Activated T-helper 17 cell treated with anti-CD3 and anti-CD28 coated beads, Interleukin-2, amount 50 U/mL, for 72 hours (primary cell): ENCODE results near the gene C11orf54. TPM values are rescaled to one million over a fixed set of nuclear protein-coding genes. Genes with fewer than 3 reads are reported as not detected.
"Not testable (repeated sequence)": the region's sequence is repeated elsewhere in the genome, so short reads cannot be mapped to it uniquely, and the experiment has no call there.

Source experiments
- ATAC-seq: fragments of 150-1000 bp; cut with Tn5 transposase; replicated peaks from 2 replicates; pipeline ENCODE4 v1.10.0; 2021; ENCODE audit warnings: mild to moderate bottlenecking, moderate library complexity
- H3K27ac Mint-ChIP-seq: one replicate; pipeline ENCODE4 v1.8.0; 2022; ENCODE audit warnings: mixed read lengths
- H3K27me3 Mint-ChIP-seq: one replicate; pipeline ENCODE4 v1.8.0; 2022; ENCODE audit warnings: mixed read lengths
- H3K36me3 Mint-ChIP-seq: one replicate; pipeline ENCODE4 v1.8.0; 2022; ENCODE audit warnings: low read depth, mild to moderate bottlenecking, mixed read lengths
- H3K4me1 Mint-ChIP-seq: one replicate; pipeline ENCODE4 v1.8.0; 2022; ENCODE audit warnings: mixed read lengths
- H3K4me3 Mint-ChIP-seq: one replicate; pipeline ENCODE4 v1.8.0; 2022; ENCODE audit warnings: mild to moderate bottlenecking, mixed read lengths
- H3K9me3 Mint-ChIP-seq: one replicate; pipeline ENCODE4 v1.8.0; 2022; ENCODE audit warnings: mixed read lengths
- total RNA-seq, 2 donors: library from RNA; stranded (reverse); gene quantifications; one replicate each; pipeline ENCODE4 v1.2.3, GENCODE V29; 2022

Gene C11orf54
- total RNA-seq, 2 donors from 2014 or later, result 27.2 to 51.7 TPM

DNA sequence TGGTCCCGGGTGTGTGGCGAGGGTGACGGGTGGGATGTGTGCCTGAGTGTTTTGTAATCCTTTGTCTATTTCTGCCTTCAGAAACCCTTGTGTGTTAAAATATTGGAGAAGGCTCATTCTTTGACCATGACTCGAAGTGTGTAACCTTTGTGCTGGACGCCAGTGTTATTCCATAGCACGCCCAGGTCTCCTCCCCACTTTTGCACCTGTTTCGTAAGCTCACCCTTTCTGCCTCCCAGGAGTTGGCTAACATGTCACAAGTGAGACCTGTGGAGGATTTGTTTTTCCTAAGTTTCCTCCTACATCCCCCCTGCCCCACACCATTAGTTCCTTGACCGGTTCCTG, 382 bp downstream of the C11orf54 start:
- H3K9me3 Mint-ChIP-seq, result no peaks in the 10 kb centered on the region
- H3K27me3 Mint-ChIP-seq, result no peaks in the 10 kb centered on the region
- peaks cover 20% of the 10 kb centered on the region for H3K4me1 Mint-ChIP-seq
- peak overlapping the region; percentile 96 for H3K4me3 Mint-ChIP-seq
- peak; percentile 16 for ATAC-seq
- peaks cover 66% of the 10 kb centered on the region for H3K36me3 Mint-ChIP-seq
- H3K27ac Mint-ChIP-seq, result peak overlapping the region; percentile 99

DNA sequence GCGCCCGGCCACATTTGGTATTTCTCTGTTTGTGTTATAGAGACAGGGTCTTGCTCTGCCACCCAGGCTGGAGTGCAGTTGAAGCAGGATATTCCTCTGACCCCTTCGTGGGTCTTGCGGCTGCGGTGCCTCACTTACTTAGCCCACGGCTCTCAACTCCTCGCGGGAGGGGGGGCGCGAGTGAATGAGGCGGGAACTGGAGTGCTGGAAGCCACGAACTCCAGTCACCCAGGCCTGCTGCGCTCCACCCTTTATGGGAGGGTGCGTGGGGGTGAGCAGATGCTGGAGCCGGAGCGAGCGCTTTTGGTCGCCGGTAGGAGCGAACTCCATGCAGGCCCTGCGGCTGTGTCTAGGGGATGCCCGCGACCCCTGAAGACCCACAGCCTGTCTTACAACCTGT, 1.8 kb downstream of the C11orf54 start:
- Mint-ChIP-seq H3K4me1 (peaks cover 12% of the 10 kb centered on the region), H3K36me3 (peaks cover 58% of the 10 kb centered on the region), H3K27ac (no peak overlapping the region), H3K9me3 (no peaks in the 10 kb centered on the region), H3K27me3 (no peaks in the 10 kb centered on the region), H3K4me3 (peak overlapping the region; percentile 96)
- no peak for ATAC-seq

DNA sequence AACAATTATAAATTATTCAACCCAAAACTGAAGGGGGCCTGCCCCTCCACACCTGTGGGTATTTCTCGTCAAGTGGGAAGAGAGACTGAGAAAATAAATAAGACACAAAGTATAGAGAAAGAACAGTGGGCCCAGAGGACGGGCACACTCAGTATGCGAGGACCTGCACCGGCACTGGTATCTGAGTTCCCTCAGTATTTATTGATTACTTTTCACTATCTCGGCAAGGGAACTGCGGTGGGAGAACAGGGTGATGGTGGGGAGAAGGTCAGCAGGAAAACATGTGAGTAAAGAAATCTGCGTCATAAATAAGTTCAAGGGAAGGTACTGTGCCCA, 3.2 kb downstream of the C11orf54 start:
- no peak overlapping the region for H3K4me3 Mint-ChIP-seq

DNA sequence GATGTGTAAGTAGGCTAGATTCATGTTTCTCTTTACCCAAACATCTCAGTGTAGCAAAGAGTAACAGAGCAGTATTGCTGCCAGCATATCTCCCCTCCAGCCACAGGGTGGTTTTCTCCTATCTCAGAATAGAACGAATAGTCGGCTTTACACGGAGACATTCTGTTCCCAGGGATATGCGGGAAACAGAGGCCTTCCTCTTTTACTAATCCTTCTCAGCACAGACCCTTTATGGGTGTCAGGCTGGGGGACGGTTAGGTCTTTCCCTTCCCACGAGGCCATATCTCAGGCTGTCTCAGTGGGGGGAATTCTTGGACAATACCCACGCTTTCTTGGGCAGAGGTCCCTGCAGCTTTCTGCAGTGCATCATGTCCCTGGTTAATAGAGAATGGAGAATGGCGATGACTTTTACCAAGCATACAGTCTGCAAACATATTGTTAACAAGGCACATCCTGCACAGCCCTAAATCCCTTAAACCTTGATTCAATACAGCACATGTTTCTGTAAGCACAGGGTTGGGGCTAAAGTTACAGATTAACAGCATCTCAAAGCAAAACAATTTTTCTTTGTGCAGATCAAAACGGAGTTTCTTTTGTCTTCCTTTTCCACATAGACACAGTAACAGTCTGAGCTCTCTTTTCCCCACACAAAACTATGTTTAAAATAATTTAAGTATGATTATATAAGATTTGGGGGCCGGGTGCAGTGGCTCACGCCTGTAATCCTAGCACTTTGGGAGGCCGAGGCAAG, 3.7 kb downstream of the C11orf54 start:
- not testable (repeated sequence) for H3K9me3 Mint-ChIP-seq, H3K4me3 Mint-ChIP-seq, H3K27ac Mint-ChIP-seq, H3K4me1 Mint-ChIP-seq, H3K27me3 Mint-ChIP-seq, ATAC-seq
- peaks cover 53% of the 10 kb centered on the region for H3K36me3 Mint-ChIP-seq

More for the DNA sequence above, 3.2 kb downstream of the C11orf54 start:
- no peaks in the 10 kb centered on the region for H3K9me3 Mint-ChIP-seq
- no peak for ATAC-seq
- H3K4me1 Mint-ChIP-seq, result peaks cover 5% of the 10 kb centered on the region
- H3K27me3 Mint-ChIP-seq, result no peaks in the 10 kb centered on the region
- peaks cover 53% of the 10 kb centered on the region for H3K36me3 Mint-ChIP-seq
- H3K27ac Mint-ChIP-seq, result no peak overlapping the region

DNA sequence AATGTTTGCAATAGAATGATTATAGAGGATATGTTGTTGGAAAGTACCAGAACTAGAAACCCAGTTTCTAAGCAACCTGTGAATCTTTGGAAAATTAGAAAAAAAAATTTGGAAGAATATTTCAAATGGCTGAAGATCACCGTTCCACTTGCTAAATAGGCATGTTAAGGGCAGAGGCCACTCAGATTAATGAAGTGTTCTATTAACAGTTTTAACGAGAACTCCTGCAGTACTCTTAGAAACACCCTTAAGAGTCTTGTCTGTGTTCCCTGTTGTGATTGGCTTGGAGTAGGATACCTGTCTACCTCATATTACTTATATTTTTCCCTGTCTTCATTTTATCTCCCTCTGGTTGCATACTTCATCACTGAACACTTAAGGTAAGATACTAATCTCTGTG, 4.6 kb downstream of the C11orf54 start:
- Mint-ChIP-seq H3K4me3 (no peak overlapping the region), H3K27ac (no peak overlapping the region), H3K9me3 (no peaks in the 10 kb centered on the region), H3K36me3 (peaks cover 52% of the 10 kb centered on the region), H3K27me3 (no peaks in the 10 kb centered on the region), H3K4me1 (peaks cover 5% of the 10 kb centered on the region)
- no peak for ATAC-seq

DNA sequence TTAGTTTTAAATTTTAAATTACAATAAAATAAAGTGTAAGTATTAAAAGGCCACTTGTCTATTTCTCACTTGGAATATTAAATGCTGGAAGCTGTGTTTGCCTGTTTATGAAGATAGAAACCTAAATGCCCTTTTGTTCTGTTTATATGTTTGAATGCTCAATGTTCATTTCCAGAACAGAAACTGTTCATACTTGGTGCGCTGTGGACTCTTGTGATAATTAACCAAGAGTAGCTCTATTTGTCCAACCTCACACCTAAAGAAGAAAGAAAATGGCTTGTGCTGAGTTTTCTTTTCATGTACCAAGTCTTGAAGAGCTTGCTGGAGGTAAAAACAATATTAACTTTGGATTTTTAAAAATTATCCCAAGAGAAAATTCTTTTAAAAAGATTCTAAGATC, 5.7 kb downstream of the C11orf54 start:
- Mint-ChIP-seq H3K4me1 (peaks cover 6% of the 10 kb centered on the region), H3K36me3 (peaks cover 44% of the 10 kb centered on the region), H3K27me3 (no peaks in the 10 kb centered on the region), H3K9me3 (no peaks in the 10 kb centered on the region), H3K27ac (no peak overlapping the region), H3K4me3 (no peak overlapping the region)
- no peak for ATAC-seq

DNA sequence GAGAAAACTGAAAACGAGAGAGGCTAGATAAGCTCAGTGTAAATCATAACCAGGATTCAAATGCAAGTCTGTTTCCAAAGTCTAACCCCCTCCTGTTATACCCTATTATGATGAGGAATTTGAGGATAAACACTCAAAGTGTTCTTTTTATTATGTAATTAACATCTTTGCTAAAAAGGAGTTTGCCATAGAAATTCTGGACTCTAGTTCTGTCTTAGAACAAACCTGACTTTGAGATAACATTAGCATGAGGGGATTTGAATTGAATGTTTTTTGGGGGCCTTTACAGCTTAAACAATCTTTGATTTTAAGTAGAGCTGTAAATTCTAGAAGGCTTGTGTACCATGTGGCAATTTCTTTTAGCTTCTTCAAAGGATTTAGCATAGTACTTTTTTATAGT, 9.5 kb downstream of the C11orf54 start:
- H3K36me3 Mint-ChIP-seq, result peaks cover 62% of the 10 kb centered on the region
- no peaks in the 10 kb centered on the region for H3K27me3 Mint-ChIP-seq
- no peak for ATAC-seq
- H3K4me3 Mint-ChIP-seq, result no peak overlapping the region
- H3K4me1 Mint-ChIP-seq, result peaks cover 4% of the 10 kb centered on the region
- no peaks in the 10 kb centered on the region for H3K9me3 Mint-ChIP-seq
- no peak overlapping the region for H3K27ac Mint-ChIP-seq

DNA sequence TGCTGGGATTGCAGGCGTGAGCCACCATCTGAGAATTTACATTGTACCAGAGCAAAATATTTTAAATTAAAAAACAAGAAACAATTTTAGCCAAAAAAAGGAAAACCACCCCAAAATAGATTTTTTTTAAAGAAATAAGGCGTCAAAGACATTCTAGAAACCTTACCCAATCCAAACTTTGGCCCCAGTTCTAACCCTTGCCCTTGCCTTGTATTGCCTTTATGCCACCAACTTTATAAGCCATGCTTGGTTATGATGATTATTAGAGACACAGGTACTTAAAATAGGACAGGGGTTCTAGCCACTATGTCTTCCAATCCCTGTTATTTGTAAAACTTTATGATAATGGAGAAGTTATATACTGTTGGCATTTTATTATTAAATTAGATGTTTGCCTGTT, 11.8 kb downstream of the C11orf54 start:
- peaks cover 75% of the 10 kb centered on the region for H3K36me3 Mint-ChIP-seq
- H3K27me3 Mint-ChIP-seq, result no peaks in the 10 kb centered on the region
- H3K4me3 Mint-ChIP-seq, result no peak overlapping the region
- H3K27ac Mint-ChIP-seq, result no peak overlapping the region
- ATAC-seq, result no peak
- peaks cover 4% of the 10 kb centered on the region for H3K4me1 Mint-ChIP-seq
- no peaks in the 10 kb centered on the region for H3K9me3 Mint-ChIP-seq

DNA sequence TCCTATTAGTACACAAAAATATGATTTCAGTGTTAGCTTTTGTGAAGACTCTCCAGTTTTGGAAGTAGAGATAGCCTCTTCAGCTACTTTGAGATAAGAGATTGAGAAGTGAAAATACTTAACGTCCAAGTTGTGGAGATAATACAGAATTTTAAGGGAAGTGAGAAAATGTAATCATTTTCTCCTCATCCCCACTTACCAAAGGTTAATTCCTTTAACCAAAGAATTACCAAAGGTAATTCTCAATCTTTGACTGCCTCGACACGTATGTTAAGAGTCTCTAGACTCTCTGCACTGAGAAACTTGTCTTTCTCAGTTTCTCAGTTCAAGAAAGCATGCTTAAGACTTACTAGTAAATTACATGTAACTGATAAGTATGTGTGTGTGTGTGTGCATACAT, 15.3 kb downstream of the C11orf54 start:
- H3K4me3 Mint-ChIP-seq, result no peak overlapping the region
- peaks cover 4% of the 10 kb centered on the region for H3K4me1 Mint-ChIP-seq
- H3K9me3 Mint-ChIP-seq, result no peaks in the 10 kb centered on the region
- ATAC-seq, result no peak
- peaks cover 83% of the 10 kb centered on the region for H3K36me3 Mint-ChIP-seq
- H3K27me3 Mint-ChIP-seq, result no peaks in the 10 kb centered on the region
- H3K27ac Mint-ChIP-seq, result no peak overlapping the region

DNA sequence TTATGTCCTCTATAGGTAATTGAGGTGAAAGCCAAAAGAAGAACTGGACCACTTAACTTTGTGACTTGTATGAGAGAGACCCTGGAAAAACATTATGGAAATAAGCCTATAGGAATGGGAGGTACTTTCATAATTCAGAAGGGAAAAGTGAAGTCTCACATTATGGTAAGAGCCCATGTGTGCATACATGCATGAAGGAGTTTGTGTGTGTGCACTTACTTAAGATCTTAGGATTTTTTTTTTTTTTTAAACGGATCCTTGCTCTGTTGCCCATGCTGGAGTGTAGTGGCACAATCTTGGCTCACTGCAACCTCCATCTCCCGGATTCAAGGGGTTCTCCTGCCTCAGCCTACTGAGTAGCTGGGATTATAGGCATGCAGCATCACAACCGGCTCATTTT, 15.8 kb downstream of the C11orf54 start:
- Mint-ChIP-seq H3K36me3 (peaks cover 83% of the 10 kb centered on the region), H3K27ac (no peak overlapping the region), H3K4me3 (no peak overlapping the region), H3K4me1 (peaks cover under 1% of the 10 kb centered on the region), H3K27me3 (no peaks in the 10 kb centered on the region), H3K9me3 (no peaks in the 10 kb centered on the region)
- no peak for ATAC-seq

DNA sequence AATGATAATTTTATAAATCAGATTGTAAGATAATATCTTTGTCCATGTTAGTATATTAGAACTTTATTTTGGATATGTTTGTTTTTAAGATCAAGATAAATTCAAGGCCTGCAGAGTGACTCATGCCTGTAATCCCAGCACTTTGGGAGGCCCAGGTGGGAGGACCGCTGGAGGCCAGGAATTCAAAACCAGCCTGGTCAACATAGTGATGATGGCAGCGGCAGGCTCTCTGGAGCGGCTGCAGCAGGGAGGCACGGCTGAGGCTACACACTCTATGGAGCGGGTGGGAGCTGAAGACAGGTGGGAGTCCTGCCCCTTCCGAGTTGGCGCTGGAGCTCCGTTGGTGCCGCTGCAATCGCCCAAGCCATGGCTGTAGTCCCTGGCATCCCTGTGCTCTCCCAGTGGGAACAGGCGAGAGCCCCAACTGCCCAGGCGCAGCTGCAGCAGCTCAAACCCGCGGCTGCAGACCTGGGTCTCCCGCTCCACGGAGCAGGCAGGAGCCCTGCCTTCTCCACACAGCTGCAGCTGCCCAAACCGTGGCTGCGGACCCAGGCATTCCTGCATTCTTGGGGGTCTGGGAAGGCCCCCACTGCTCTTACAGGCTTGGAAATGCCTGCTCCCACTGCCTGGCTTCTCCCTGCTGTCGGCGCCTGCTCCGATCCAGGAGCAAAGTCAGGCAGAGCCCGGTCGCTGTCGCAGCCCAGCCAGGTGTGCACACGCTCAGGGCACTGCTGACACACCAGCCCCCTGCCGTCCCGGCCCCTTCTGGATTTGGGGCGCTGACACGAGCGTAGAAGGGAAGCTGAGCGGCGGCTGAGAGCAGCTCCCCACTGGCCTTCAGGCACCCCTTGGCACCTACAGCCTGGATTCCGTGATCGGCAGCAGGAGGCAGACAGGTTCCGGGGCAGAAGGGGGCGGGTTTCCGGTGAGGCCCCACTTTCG, 16.7 kb downstream of the C11orf54 start:
- Mint-ChIP-seq H3K4me3 (no peak overlapping the region), H3K4me1 (no peaks in the 10 kb centered on the region), H3K27me3 (no peaks in the 10 kb centered on the region), H3K9me3 (no peaks in the 10 kb centered on the region), H3K27ac (no peak overlapping the region), H3K36me3 (peaks cover 83% of the 10 kb centered on the region)
- no peak for ATAC-seq

DNA sequence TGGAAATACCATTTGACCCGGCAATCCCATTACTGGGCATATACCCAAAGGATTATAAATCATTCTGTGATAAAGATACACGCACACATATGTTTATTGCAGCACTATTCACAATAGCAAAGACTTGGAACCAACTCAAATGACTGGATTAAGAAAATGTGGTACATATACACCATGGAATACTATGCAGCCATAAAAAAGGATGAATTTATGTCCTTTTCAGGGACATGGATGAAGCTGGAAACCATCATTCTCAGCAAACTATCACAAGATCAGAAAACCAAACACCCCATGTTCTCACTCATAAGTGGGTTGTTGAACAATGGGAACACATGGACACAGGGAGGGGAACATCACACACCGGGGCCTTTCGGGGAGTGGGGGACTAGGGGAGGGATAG, 17.7 kb downstream of the C11orf54 start:
- not testable (repeated sequence) for H3K4me3 Mint-ChIP-seq, H3K27me3 Mint-ChIP-seq, H3K27ac Mint-ChIP-seq, H3K9me3 Mint-ChIP-seq, ATAC-seq, H3K4me1 Mint-ChIP-seq
- peaks cover 82% of the 10 kb centered on the region for H3K36me3 Mint-ChIP-seq

DNA sequence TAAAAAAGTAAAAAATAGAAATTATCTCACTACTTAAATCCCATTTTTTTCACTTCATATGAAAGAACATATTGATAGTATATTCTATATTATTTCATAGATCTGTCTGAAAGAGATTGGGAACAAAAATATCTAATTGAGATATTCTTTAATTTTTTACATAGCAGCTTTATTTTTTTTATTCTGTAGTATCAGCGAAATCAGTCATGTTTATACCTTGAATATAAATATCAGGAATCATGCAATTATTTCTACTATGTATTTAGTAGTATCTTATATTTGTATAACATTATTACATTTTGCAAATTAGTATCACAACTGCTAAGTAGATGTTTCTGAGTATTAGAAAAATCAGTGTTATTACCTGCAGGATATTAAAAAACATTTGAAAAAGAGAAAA, 20.4 kb downstream of the C11orf54 start:
- no peaks in the 10 kb centered on the region for H3K9me3 Mint-ChIP-seq

DNA sequence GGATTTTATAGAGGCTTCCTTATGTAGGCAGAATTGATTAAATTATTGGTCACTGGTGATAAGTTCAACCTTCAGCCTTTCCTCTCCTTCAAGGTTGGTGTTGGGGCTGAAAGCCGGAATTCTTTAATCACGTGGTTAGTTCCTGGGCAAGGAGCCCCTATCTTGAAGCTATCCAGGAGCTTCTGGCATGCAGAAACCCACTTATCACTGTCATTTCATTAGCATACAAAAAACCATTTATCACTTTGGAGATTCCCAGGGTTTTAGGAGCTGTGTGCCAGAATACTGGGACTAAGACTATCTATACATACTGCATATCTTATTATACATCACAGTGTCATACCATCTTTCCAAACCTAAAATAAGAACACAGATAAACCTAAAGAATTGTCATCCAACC, 24.1 kb downstream of the C11orf54 start:
- no peak overlapping the region for H3K4me3 Mint-ChIP-seq
- peaks cover 51% of the 10 kb centered on the region for H3K36me3 Mint-ChIP-seq
- H3K27ac Mint-ChIP-seq, result no peak overlapping the region
- H3K9me3 Mint-ChIP-seq, result no peaks in the 10 kb centered on the region
- ATAC-seq, result no peak
- no peaks in the 10 kb centered on the region for H3K27me3 Mint-ChIP-seq
- H3K4me1 Mint-ChIP-seq, result no peaks in the 10 kb centered on the region

More for the DNA sequence above, 20.4 kb downstream of the C11orf54 start:
- no peaks in the 10 kb centered on the region for H3K4me1 Mint-ChIP-seq
- no peak overlapping the region for H3K27ac Mint-ChIP-seq
- H3K4me3 Mint-ChIP-seq, result no peak overlapping the region
- no peaks in the 10 kb centered on the region for H3K27me3 Mint-ChIP-seq
- ATAC-seq, result no peak
- peaks cover 82% of the 10 kb centered on the region for H3K36me3 Mint-ChIP-seq

DNA sequence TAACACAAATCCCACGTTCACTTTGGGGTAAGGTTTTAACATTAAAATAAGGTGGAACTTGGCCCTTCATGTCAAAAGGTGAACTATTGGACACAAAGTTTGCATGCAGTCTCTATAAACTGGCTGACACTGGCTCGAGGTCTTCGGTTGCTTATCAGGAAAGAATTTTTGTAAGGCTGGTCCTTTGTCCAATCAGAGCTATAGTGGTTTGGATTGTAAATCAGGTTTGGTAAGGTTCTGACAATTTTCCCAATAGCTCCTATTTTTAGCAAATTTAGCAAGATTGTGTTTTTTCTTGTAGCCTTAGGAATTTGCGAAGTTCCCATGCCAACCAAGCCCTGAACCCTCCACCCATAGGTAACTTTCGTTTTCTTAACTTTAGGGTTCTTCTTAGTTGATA, 25.0 kb downstream of the C11orf54 start:
- Mint-ChIP-seq H3K36me3 (peaks cover 42% of the 10 kb centered on the region), H3K4me1 (no peaks in the 10 kb centered on the region), H3K27me3 (no peaks in the 10 kb centered on the region), H3K9me3 (no peaks in the 10 kb centered on the region), H3K27ac (no peak overlapping the region), H3K4me3 (no peak overlapping the region)
- no peak for ATAC-seq
